Measurements from ENCODE around the gene SYCE1L.
"Not testable (repeated sequence)": the region's sequence is repeated elsewhere in the genome, so short reads cannot be mapped to it uniquely, and the experiment has no call there.

DNA sequence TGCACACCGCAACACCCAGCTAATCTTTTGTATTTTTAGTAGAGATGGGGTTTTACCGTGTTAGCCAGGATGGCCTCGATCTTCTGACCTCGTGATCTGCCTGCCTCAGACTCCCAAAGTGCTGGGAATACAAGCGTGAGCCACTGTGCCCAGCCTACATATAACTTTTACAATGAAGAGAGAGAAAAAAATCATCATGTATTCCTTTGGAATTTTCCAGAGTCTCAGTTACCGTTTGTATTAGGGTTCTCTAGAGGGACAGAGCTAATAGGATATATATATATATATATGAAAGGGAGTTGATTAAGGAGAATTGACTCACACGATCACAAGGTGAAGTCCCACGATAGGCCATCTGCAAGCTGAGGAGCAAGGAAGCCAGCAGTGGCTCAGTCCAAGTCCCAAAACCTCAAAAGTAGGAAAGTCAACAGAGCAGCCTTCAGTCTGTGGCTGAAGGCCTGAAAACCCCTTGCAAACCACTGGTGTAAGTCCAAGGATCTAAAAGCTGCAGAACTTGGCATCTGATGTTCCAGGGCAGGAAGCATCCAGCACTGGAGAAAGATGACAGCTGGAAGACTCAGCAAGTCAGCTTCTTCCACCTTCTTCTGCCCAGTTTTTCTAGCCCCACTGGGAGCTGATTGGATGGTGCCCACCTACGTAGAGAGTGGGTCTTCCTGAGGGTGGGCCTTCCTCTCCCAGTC lies 33.5 kb upstream of the SYCE1L start:
- TF ChIP-seq, protein P1, sequence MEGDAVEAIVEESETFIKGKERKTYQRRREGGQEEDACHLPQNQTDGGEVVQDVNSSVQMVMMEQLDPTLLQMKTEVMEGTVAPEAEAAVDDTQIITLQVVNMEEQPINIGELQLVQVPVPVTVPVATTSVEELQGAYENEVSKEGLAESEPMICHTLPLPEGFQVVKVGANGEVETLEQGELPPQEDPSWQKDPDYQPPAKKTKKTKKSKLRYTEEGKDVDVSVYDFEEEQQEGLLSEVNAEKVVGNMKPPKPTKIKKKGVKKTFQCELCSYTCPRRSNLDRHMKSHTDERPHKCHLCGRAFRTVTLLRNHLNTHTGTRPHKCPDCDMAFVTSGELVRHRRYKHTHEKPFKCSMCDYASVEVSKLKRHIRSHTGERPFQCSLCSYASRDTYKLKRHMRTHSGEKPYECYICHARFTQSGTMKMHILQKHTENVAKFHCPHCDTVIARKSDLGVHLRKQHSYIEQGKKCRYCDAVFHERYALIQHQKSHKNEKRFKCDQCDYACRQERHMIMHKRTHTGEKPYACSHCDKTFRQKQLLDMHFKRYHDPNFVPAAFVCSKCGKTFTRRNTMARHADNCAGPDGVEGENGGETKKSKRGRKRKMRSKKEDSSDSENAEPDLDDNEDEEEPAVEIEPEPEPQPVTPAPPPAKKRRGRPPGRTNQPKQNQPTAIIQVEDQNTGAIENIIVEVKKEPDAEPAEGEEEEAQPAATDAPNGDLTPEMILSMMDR (IDR thresholded peaks at IDR 0.05): not testable (repeated sequence)
- TF ChIP-seq POLR2A (IDR thresholded peaks at IDR 0.05): not testable (repeated sequence)
